HepG2 (cell line): ENCODE measurements around the gene CHRD. TPM values are rescaled to one million over a fixed set of nuclear protein-coding genes. Genes with fewer than 3 reads are reported as not detected.

Experiments used
- CREM ChIP-seq, 2 experiments: sonication (generic) in 1 of 2; formaldehyde crosslinking in 1 of 2; IDR thresholded peaks; 2 replicates each; pipeline versions ENCODE4 v1.4.0 to v1.6.1; 2016 to 2020; ENCODE audit warnings: antibody characterized with exemption in 1 of 2, mild to moderate bottlenecking in 1 of 2, missing genetic modification reagents in 1 of 2
- ELF1 ChIP-seq: sonication (generic); formaldehyde crosslinking; IDR thresholded peaks from 2 replicates; pipeline ENCODE4 v1.4.0; 2020; ENCODE audit warnings: missing genetic modification reagents
- EP300 ChIP-seq, 3 experiments: sonication (generic) in 1 of 3; formaldehyde crosslinking in 1 of 3; IDR thresholded peaks; 2 replicates each; pipeline versions ENCODE4 v1.5.1 to v1.6.1; 2011 to 2020; ENCODE audit warnings: low read depth in 2 of 3, low read length in 2 of 3, borderline replicate concordance in 1 of 3, improper control_type of control experiment in 1 of 3, mild to moderate bottlenecking in 1 of 3, missing genetic modification reagents in 1 of 3, moderate library complexity in 1 of 3
- GPBP1L1 ChIP-seq: sonication (generic); formaldehyde crosslinking; IDR thresholded peaks from 2 replicates; pipeline ENCODE4 v1.5.0; 2020; ENCODE audit warnings: mild to moderate bottlenecking, missing genetic modification reagents
- HINFP ChIP-seq: sonication (generic); formaldehyde crosslinking; IDR thresholded peaks from 2 replicates; pipeline ENCODE4 v1.4.0; 2020; ENCODE audit warnings: low read depth, mild to moderate bottlenecking, missing genetic modification reagents
- HMG20A ChIP-seq: IDR thresholded peaks from 2 replicates; pipeline ENCODE4 v1.6.1; 2016; ENCODE audit warnings: borderline replicate concordance
- MED1 ChIP-seq: sonication (generic); formaldehyde crosslinking; IDR thresholded peaks from 2 replicates; pipeline ENCODE4 v1.4.0; 2020; ENCODE audit warnings: missing genetic modification reagents
- MIXL1 ChIP-seq: IDR thresholded peaks from 2 replicates; pipeline ENCODE4 v1.6.1; 2016
- PPARG ChIP-seq: conservative IDR thresholded peaks from 2 replicates; pipeline ENCODE4 v1.6.1; 2016; ENCODE audit warnings: missing biosample characterization, missing genetic modification reagents
- SPEN ChIP-seq: sonication (generic); formaldehyde crosslinking; IDR thresholded peaks from 2 replicates; pipeline ENCODE4 v1.5.1; 2020; ENCODE audit warnings: low read depth, mild to moderate bottlenecking, missing genetic modification reagents
- TFAP4 ChIP-seq: sonication (generic); IDR thresholded peaks from 2 replicates; pipeline ENCODE4 v1.6.1; 2016; ENCODE audit warnings: low read depth, borderline replicate concordance
- THAP8 ChIP-seq: sonication (generic); formaldehyde crosslinking; IDR thresholded peaks from 2 replicates; pipeline ENCODE4 v1.5.1; 2020; ENCODE audit warnings: missing genetic modification reagents, mild to moderate bottlenecking, borderline replicate concordance
- ZNF160 ChIP-seq: sonication (generic); formaldehyde crosslinking; IDR thresholded peaks from 2 replicates; pipeline ENCODE4 v1.8.0; 2022; ENCODE audit warnings: mild to moderate bottlenecking, inconsistent platforms, missing genetic modification reagents
- ZNF230 ChIP-seq: sonication (generic); formaldehyde crosslinking; IDR thresholded peaks from 2 replicates; pipeline ENCODE4 v1.4.0; 2020; ENCODE audit warnings: mild to moderate bottlenecking, missing genetic modification reagents
- ZNF235 ChIP-seq: sonication (generic); formaldehyde crosslinking; IDR thresholded peaks from 2 replicates; pipeline ENCODE4 v1.8.1; 2023; ENCODE audit warnings: mild to moderate bottlenecking, missing genetic modification reagents, borderline replicate concordance
- ZNF460 ChIP-seq: sonication (generic); formaldehyde crosslinking; IDR thresholded peaks from 2 replicates; pipeline ENCODE4 v1.5.1; 2020; ENCODE audit warnings: missing genetic modification reagents, mild to moderate bottlenecking, borderline replicate concordance
- ZNF512 ChIP-seq: sonication (generic); formaldehyde crosslinking; IDR thresholded peaks from 2 replicates; pipeline ENCODE4 v1.4.0; 2020; ENCODE audit warnings: mild to moderate bottlenecking, missing genetic modification reagents
- ZNF549 ChIP-seq: sonication (generic); formaldehyde crosslinking; IDR thresholded peaks from 2 replicates; pipeline ENCODE4 v1.5.0; 2020; ENCODE audit warnings: missing genetic modification reagents
- ZNF558 ChIP-seq: sonication (generic); formaldehyde crosslinking; IDR thresholded peaks from 2 replicates; pipeline ENCODE4 v1.9.0; 2022; ENCODE audit warnings: mild to moderate bottlenecking, missing genetic modification reagents, borderline replicate concordance
- ZNF614 ChIP-seq: IDR thresholded peaks from 2 replicates; pipeline ENCODE4 v1.6.1; 2018; ENCODE audit warnings: missing biosample characterization, missing genetic modification reagents, inconsistent platforms, borderline replicate concordance
- ZNF644 ChIP-seq: IDR thresholded peaks from 2 replicates; pipeline ENCODE4 v1.6.1; 2016; ENCODE audit warnings: low read depth
- ZNF788 ChIP-seq: sonication (generic); formaldehyde crosslinking; IDR thresholded peaks from 2 replicates; pipeline ENCODE4 v1.5.0; 2020; ENCODE audit warnings: mild to moderate bottlenecking, missing genetic modification reagents, borderline replicate concordance
- ZNF816 ChIP-seq: sonication (generic); formaldehyde crosslinking; IDR thresholded peaks from 2 replicates; pipeline ENCODE4 v1.8.0; 2022; ENCODE audit warnings: missing genetic modification reagents, mild to moderate bottlenecking, borderline replicate concordance
- ZNF841 ChIP-seq: sonication (generic); formaldehyde crosslinking; IDR thresholded peaks from 2 replicates; pipeline ENCODE4 v1.8.1; 2023; ENCODE audit warnings: missing genetic modification reagents, borderline replicate concordance
- polyA plus RNA-seq, 8 experiments: library from polyadenylated mRNA; depleted of rRNA in 3 of 8; stranded (reverse) in 7 of 8; unstranded in 1 of 8; fragments of >200 nt; fragmentation: Illumina TruSeq in 4 of 8; extraction: Trizol in 4 of 8; gene quantifications; 2 replicates each; pipeline versions ENCODE4 v1.2.1 to v1.2.3, GENCODE V29; 2011 to 2016; ENCODE audit warnings: low read depth in 4 of 8, missing spikeins in 1 of 8, mixed read lengths in 1 of 8; ENCODE audit not compliant: insufficient read depth in 1 of 8
- total RNA-seq, 5 experiments: library from RNA; depleted of rRNA; stranded (reverse); fragments of >200 nt; fragmentation: Illumina TruSeq; extraction: Trizol; gene quantifications; 2 replicates each; pipeline ENCODE4 v1.2.3, GENCODE V29; 2016; ENCODE audit warnings: low read depth in 1 of 5

CHRD gene
- total and polyA plus RNA-seq, 2 of the 13 experiments (the other 11 are each of a cell fraction or from before 2014, with no cell fraction given), result 22.2 to 35.2 TPM

- TF ChIP-seq PPARG (CRISPR knock-in tag), result no peak
- no peak for TF ChIP-seq MIXL1
- no peak for TF ChIP-seq ZNF841 (CRISPR knock-in tag)
- TF ChIP-seq CREM (IDR thresholded peaks at IDR 0.05), result no peak
- TF ChIP-seq CREM (CRISPR knock-in tag; IDR thresholded peaks at IDR 0.05), result no peak
- no peak for TF ChIP-seq ZNF788
- TF ChIP-seq ZNF816, result no peak
- TF ChIP-seq ZNF558 (CRISPR knock-in tag), result 0 out of 2 replicates have a peak, but pooled peaks have one; percentile 17
- TF ChIP-seq HINFP (CRISPR knock-in tag), result no peak
- TF ChIP-seq GPBP1L1 (CRISPR knock-in tag), result no peak
- TF ChIP-seq ZNF614 (CRISPR knock-in tag), result no peak
- no peak for TF ChIP-seq SPEN (CRISPR knock-in tag)
- no peak for TF ChIP-seq ZNF235
- no peak for TF ChIP-seq TFAP4
- no peak for TF ChIP-seq THAP8
- TF ChIP-seq ELF1 (CRISPR knock-in tag), result no peak
- TF ChIP-seq ZNF160 (CRISPR knock-in tag), result no peak
- TF ChIP-seq HMG20A (CRISPR knock-in tag), result no peak
- TF ChIP-seq ZNF512, result no peak
- TF ChIP-seq ZNF644 (CRISPR knock-in tag), result no peak
- TF ChIP-seq ZNF460 (CRISPR knock-in tag), result no peak
- TF ChIP-seq ZNF230, result 0 out of 2 replicates have a peak, but pooled peaks have one; percentile 26
- no peak for TF ChIP-seq ZNF549
- peak in 1 of 2 experiments; percentile 2; a peak in 1 of 4 replicates for TF ChIP-seq EP300 (IDR thresholded peaks at IDR 0.05; ENCODE audit: low read depth in 2 of 2, low read length in 2 of 2)
- TF ChIP-seq EP300 (CRISPR knock-in tag; IDR thresholded peaks at IDR 0.05; ENCODE audit: borderline replicate concordance), result no peak
- no peak for TF ChIP-seq MED1 (CRISPR knock-in tag)
These were observed 44.6 kb upstream of the CHRD start (continued) for GRCh38 chr3:184335291-184335660.
